Islet precursor cell (in vitro differentiated cells): ENCODE results near the gene MALSU1.

Experiments
- DNase-seq: peaks from one replicate; pipeline ENCODE4 v3.0.0-alpha.2; 2018

Gene MALSU1

DNA sequence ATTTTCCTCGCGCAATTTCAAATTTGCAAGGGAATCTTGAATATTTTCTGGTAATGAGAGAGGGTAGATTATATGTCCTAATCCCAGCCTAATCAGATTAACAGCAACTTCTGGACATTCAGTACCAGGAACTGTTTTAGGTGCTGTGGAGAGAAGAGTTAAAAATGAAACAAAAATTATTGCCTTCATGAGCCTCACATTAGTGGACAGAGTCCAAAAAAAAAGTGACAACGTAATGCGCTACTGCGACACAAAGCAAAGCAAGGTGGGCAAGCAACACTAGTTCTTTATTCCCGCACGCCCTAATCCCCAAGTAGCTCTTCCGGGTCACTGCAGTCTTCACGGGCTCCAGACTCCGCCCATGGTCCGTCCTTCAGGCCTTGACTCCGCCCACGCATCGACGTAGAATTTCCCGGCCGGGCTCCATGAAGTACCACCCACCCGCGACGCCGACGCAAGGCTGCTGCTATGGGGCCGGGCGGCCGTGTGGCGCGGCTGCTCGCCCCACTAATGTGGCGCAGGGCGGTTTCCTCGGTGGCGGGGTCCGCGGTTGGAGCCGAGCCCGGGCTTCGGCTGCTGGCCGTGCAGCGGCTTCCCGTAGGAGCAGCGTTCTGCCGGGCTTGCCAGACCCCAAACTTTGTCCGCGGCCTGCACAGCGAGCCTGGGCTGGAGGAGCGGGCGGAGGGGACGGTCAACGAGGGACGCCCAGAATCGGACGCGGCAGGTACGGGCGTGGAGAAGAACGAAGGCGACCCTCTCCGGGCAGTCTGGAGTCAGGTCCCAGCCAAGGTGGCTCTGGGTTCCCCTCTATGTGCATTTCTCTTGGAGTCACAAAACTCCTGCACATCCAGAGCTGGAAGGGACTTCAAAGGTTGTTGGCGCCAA lies at the start of gene MALSU1:
Gene MALSU1 (plus strand): TSS at position 455 of the 885 bp plus-strand sequence. CDS start 14 bp downstream, at position 469.
- peak; percentile 97 for DNase-seq

DNA sequence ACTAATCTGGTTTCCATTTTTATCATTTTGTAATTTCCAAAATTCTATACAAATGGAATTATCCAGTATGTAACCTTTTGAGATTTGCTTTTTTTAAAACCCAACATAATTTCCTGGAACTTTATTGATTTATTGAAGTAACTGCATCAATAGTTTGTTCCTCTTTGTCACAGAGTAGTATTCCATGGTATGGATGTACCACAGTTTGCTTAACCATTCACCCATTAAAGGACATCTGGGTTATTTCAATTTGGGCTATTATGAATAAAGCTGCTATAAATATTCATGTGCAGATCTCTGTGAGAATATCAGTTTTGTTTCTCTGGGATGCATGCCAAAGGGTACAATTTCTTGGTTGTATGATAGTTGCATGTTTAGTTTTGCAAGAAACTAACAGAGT lies 49.7 kb upstream of the MALSU1 start:
- DNase-seq, result no peak

DNA sequence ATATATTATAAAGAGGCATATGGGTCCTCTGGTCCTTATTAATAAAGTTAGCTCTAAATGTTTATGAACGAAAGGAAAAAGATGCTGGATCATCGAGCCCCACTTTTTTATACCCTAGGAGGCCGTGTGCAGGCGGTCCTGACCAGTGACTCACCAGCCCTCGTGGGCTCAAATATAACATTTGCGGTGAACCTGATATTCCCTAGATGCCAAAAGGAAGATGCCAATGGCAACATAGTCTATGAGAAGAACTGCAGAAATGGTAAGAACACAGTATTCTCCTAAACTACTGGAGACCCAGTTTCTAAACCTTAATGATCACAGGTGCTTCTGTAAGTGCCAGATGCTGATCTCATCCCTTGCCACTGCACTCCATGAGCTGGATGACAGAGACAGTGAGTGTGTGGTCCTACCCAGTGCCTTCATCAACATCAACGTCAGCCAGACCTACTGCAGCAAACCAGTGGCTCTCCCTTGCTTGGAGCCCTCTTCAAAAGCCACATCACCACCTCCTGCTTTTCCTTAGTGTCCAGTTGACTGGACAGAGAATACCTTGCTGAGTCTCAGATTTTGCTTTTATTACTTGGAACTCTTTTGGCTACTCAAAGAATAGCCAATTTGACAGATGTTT lies 45.0 kb upstream of the MALSU1 start:
- DNase-seq, result no peak

DNA sequence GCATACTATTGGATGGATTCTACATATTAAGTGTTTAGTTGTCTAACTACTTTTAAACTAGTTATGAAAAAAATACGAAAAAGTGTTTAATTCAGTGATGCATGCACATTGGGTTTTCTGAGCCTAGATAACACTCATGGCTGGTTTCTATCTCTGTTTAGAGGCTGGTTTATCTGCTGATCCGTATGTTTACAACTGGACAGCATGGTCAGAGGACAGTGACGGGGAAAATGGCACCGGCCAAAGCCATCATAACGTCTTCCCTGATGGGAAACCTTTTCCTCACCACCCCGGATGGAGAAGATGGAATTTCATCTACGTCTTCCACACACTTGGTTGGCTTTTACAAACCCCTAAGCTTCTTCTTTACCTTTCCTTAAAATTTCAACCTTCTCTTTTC lies 42.4 kb upstream of the MALSU1 start:
- no peak for DNase-seq

DNA sequence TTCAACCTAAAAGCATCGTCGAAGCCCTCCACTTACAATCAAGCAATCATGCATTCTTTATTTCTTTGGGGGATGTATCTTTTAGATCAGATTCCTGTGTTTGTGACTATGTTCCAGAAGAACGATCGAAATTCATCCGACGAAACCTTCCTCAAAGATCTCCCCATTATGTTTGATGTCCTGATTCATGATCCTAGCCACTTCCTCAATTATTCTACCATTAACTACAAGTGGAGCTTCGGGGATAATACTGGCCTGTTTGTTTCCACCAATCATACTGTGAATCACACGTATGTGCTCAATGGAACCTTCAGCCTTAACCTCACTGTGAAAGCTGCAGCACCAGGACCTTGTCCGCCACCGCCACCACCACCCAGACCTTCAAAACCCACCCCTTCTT lies 38.8 kb upstream of the MALSU1 start:
- no peak for DNase-seq

DNA sequence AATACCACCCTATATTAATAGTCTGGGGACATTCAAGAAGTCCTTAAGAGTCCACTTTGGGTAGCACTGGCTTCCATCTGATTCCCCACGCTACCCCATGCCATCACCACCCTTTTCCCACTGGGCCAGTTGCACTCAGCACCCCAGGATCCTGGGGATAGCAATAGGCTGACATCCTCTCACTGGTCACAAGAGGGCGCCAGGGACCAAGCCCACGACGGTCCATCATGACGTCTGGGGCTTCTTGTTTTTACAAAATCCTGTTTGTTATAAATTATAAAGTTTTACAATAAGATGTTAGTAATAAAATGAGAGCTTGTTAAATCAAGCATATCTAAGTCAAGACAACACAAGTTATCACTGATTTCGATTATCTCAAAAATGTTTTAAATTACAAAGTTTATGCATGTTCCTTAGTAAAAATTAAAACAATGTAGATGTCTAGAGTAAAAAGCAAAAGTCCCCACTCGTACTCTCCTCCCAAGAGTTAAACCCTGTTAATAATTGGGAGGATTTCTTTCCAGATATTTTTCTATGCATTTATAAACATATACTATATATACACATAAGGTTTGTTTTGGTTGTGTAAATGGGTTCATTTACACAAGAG lies 37.2 kb upstream of the MALSU1 start:
- no peak for DNase-seq

DNA sequence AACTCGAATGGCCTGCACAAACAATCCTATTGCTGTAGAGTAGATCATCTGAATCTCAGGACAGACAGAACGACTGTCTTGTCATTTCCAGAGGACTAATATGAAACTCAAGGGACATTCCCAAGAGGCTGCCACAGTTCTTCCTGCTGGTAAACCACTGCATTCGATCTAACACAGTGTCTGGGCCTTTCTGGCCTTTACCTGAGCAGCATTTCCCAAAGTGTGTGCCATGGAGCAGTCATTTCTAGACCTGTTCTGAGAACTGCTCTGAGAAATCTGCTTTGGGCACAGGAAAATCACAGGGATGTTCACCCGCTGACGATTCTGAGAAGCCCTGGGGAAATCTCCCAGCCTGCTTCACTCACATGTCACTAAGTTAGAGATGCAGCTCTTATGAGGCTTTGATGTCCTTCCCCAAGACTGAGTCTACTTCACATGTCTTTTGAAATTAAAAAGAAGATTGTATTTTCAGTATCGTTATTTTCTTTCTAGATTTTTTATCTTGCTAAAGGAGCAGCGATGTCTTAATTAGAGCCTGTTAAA lies 34.2 kb upstream of the MALSU1 start:
- no peak for DNase-seq

DNA sequence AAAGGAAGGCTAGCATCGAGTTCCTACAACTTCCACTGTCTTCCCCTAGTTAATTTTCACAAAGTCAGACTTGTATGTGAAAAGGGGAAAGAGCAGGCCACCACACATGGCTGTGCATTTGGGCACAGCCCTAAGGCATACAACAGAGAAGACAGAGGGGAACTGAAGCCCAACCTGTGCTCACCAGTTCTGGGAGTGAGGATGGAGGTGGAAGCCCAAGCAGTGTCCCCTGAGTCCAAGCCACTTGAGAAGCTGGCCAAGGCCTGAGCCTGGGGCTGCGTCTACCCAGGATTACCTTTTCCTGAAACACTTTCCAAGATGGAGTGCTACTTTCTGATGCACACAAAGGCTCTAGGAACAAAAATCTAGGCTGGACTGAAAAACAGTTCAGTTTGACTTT lies 32.2 kb upstream of the MALSU1 start:
- no peak for DNase-seq

DNA sequence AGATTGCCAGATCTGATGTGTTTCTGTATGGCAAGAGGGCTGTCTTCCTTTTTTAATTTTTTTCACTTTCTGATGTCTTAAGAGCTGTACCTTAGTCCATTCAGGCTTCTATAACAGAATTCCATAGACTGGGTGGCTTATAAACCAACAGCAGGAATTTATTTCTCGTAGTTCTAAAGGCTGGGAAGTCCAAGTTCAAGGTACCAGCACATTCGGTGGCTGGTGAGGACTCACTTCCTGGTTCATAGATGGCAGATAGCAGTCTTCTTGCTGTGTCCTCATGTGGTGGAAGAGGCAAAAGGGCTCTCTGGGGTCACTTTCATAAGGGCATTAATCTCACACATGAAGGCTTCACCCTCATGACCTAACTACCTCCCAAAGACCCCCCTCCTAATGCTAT lies 31.8 kb upstream of the MALSU1 start:
- DNase-seq, result no peak

DNA sequence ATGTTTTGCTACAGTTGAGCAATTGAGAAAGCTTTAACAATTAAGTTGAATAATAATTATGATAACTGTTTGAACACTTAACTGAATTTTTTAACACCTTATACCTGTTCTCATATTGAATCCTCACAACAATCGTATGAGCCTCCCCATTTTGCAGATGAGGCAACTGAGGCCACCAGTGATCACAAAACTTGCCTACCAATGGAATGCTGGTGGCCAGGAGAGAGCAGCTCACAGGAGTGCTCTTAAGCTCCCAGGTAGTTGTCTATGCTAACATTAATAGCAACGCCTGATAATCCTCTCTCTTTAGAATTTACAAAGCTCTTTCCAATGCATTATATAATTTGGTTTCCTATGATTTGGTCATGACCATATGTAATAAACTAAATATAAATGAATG lies 31.0 kb upstream of the MALSU1 start:
- DNase-seq, result no peak

DNA sequence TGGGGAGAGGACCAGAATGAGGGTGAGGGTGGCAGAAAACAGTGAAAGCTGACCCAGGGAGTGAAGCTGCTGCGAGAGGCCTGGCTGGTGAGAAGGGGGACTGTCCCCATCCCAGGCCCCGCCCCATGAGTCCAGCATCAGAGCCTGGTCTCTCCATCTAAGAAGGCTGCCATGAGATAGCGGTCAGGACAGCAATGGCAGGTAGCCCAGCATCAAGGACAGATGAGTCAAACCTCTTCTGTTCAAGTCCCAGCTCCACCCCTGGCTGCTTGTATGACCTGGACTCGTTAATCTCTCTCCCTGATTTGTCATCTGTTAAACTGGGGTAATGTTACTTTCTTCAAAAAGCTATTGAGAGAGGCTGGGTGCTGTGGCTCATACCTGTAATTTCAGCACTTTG lies 30.4 kb upstream of the MALSU1 start:
- DNase-seq, result no peak

DNA sequence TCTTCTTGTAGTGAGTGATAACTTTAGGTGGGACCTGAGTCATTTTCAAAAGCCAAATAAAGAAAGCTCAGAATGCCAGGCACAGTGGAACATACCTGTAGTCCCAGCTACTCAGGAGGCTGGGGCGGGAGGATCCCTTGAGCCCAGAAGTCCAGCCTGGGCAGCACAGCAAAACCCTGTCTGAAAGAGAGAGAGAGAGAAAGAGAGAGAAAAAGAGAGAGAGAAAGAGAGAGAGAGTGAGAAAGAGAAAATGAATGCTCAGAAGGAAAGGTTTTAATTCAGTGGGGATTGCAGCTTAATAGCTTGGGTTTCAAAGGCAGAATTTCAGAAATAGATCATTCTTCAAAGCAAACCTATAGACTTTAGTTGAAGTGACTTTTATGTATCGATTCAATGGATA lies 26.9 kb upstream of the MALSU1 start:
- no peak for DNase-seq

DNA sequence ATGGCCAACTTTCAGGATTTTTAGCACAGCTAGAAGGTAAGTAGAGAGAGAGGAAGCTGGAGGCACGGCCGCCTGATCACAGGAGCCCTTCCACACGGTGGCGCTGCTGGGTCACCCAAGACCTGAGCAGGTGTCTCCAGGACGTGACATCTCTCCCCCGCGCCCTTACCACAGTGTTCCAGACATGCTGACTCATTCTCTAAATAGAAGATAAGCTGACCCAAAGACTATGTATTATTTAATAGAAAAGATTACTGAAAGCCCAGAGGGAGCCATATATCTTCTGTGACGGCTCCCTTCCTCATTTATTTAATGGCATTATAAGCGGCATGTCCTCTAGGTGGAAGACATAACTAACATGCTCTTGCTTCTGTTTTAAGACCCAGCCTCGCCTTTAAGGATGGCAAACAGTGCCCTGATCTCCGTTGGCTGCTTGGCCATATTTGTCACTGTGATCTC lies 26.0 kb upstream of the MALSU1 start:
- DNase-seq, result peak; percentile 93

DNA sequence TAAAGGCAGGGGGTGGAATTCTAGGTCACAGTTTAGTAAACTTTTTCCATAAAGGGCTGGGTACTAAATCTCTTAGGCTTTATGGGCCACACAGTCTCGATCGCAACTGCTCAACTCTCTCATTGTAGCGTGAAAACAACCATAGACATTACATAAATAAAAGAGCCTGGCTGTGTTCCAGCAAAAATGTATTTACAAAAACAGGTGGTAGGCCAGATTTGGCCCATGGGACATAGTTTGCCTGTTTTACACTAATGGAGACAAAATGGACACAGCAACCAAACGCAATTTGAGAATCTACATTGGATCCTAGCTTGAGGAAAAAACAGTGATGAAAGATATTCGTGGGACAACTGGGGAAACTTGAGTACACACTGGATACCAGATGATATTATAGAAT lies 23.2 kb upstream of the MALSU1 start:
- DNase-seq, result no peak

DNA sequence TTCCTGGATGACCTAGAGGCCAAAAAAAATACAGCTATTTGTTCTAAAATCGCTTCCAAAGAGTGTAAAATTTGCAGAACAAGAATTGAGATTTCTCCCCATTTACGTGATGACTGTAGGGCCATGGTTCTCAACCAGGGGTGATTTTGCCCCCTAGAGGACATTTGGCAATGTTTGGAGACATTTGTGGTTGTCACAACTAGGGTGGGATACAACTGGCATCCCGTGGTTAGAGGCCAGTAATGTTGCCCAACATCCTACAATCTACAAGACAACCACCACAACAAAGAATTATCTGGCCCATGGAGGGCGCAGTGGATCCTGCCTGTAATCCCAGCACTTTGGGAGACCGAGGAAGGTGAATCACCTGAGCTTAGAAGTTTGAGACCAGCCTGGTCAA lies 22.8 kb upstream of the MALSU1 start:
- DNase-seq, result no peak

DNA sequence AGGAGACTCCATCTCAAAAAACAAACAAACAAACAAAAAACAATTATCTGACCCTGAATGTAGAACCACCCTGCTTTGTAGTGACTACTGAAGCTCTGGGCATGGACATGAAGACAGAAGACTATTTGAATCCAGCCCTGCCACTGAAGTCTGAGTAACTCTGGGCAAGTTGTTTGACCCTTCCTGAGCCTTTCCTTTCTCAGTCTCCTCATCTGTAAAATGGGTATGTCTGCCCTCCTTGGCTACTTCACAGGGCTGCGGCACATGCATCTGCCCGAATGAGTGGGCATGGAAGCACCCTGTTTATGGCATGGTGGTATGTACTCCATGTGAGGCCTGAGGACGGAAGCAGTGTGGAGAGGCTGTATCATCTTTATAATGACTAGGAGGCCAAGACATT lies 22.2 kb upstream of the MALSU1 start:
- DNase-seq, result no peak

DNA sequence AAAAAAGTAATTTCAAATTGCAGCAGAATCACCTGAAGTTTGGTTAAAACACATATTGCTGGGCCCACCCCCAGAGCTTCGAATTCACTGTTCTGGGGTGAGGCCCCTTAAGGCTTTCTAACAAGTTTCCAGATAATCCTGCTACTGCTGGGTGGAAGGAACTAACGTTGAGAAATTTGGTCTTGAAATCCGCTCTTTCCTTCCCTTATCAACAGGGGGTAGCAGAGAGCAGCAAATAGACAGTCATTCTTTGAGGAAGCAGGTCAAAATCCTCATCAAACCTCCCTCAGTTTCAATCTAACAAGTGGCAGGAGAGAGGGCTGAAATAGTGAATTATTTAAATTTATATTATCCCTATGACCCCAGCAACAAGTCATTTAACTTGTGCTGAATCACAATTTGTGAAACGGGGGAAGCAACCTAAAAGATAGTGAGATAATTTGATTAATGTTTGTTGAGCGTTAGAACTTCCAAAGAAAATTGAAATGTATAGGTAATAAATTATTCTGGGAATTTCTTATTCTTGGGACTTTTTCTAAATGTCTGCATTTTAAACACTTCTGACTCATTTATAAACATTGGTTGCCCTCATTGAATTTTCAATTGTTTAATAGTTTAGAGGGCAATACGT lies 21.7 kb upstream of the MALSU1 start:
- no peak for DNase-seq

DNA sequence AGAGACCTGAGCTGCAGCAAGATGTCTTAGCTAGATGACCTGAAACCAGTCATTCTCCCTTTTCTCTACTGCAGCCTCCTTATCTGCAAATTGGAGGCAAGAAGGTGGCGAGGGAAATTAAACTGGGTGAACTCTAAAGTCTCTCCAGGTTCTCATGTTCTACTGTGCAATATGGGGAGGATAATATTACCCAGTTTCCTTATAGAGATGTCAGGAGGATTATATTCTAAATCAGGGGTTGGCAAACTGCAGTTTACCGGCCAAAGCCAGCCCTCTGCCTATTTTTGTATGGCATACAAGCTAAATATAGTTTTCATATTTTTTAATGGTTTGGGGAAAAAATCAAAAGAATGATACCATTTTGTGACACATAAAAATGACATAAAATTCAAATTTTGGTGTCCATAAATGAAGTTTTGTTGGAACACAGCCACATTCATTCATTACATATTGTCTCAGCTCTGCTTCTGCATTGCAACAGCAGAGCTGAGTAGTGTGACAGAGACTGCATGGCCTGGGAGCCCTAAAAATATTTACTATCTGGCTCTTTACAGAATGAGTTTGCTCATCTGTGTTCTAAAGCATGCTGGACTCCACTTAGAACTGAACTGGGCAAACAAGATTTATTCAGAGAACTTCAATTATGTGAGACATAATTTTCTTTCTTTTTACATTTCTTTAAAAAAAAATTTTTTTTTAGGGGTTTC lies 19.2 kb upstream of the MALSU1 start:
- no peak for DNase-seq

DNA sequence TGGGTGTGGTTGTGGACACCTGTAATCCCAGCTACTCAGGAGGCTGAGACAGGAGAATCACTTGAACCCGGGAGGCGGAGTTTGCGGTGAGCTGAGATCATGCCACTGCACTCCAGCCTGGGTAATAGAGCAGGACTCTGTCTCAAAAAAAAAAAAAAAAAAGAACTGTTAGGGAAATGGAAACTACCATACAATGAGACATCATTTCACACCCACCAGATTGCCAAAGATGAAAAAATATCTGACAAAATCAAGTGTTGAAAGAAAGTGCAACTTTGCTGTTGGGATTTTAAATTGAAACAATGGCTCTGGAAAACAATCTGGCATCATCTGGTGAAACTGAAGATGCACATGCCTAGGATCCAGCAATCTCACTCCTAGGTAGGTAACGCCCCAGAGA lies 16.1 kb upstream of the MALSU1 start:
- DNase-seq, result no peak

DNA sequence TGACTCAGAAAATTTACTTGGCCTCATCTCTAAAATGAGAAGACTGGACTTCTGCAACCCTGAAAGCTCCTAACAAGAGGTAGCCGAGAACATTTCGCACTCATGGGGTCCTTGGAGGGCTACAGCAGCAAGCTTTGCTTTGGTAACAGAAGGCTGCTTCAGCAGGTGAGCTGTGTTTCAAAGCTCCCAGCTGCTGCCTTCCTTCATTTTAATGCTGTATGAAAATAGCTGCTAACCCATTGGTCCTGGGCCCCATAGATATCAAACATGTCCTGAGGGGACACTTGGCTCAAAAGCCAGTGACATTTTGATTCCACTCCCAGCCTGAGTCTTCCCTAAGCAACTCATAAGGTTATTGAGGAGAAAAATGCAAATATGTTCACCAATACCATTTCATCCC lies 14.3 kb upstream of the MALSU1 start:
- no peak for DNase-seq

DNA sequence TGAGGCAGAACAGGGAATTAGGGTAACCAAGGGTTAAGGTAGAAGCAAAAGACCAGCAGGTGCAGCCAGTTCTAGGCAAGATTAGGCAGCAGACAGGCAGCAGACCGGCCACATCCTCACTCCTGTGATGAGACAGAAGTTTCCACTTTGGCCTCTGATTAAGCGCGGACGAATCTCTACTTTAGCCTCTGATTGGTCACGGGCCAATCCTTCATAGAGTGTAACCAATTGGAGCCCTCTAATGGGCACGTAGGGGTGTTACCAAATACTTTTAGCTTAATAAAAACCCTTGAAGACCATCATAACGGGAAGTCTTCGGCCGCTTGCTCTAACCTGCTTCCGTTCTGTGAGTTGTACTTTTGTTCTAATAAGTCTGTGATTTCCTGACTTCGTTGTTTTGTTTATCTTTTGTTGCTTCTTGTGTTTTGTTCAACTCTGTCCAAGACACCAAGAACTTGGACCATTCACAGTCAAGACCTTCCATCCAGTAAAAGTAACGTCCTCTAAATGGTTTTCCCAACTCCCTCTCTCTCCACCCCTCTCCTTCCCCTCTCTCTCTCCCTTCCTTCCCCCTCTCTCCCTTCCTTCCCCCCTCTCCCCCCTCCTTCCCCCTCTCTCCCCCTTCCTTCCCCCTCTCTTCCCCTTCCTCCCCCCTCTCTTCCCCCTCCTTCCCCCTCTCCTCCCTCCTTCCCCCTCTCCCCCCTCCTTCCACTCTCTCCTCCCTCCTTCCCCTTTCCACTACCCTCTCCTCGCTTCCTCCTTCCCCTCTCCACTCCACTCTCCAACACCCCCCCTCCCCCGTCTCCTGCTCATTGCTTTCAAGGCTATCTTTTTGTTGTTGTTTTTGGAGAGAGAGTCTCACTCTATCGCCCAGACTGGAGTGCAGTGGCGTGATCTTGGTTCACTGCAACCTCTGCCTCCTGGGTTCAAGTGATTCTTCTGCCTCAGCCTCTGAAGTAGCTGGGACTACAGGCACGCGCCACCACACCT lies 13.2 kb upstream of the MALSU1 start:
- no peak for DNase-seq
